Smooth muscle cell (in vitro differentiated cells): ENCODE measurements around the gene PGAM5. TPM values are rescaled to one million over a fixed set of nuclear protein-coding genes. Genes with fewer than 3 reads are reported as not detected.

Source experiments
- DNase-seq: peaks from one replicate; lab custom pipeline; 2025; ENCODE audit not compliant: unreplicated experiment; lab: John Stamatoyannopoulos, UW
- H2AFZ ChIP-seq: fragments of 200-600 bp; sonication (generic); 2 replicates; pipeline ENCODE4 v1.6.0; 2016; ENCODE audit warnings: antibody characterized with exemption, low read depth, mild to moderate bottlenecking
- H3F3A ChIP-seq: fragments of 200-600 bp; sonication (generic); 2 replicates; pipeline ENCODE4 v1.6.0; 2017; ENCODE audit warnings: antibody characterized with exemption, low read depth
- H3K27ac ChIP-seq: fragments of 200-600 bp; sonication (generic); 2 replicates; pipeline ENCODE4 v1.5.1; 2016; ENCODE audit warnings: low read depth, mild to moderate bottlenecking
- H3K27me3 ChIP-seq: fragments of 200-600 bp; sonication (generic); 2 replicates; pipeline ENCODE4 v1.6.1; 2016; ENCODE audit warnings: low read depth, mild to moderate bottlenecking
- H3K36me3 ChIP-seq: fragments of 200-600 bp; sonication (generic); 2 replicates; pipeline ENCODE4 v1.5.1; 2016; ENCODE audit warnings: low read depth
- H3K4me1 ChIP-seq: fragments of 200-600 bp; sonication (generic); 2 replicates; pipeline ENCODE4 v1.5.1; 2016; ENCODE audit warnings: low read depth
- H3K4me2 ChIP-seq: fragments of 200-600 bp; sonication (generic); 2 replicates; pipeline ENCODE4 v1.6.0; 2016; ENCODE audit warnings: mild to moderate bottlenecking
- H3K4me3 ChIP-seq: fragments of 200-600 bp; sonication (generic); 2 replicates; pipeline ENCODE4 v1.5.1; 2016; ENCODE audit warnings: mild to moderate bottlenecking
- H3K79me2 ChIP-seq: fragments of 200-600 bp; sonication (generic); 2 replicates; pipeline ENCODE4 v1.6.0; 2016; ENCODE audit warnings: low read depth, mild to moderate bottlenecking
- H3K9ac ChIP-seq: fragments of 200-600 bp; sonication (generic); 2 replicates; pipeline ENCODE4 v1.6.0; 2016; ENCODE audit warnings: low read depth
- H3K9me3 ChIP-seq: fragments of 200-600 bp; sonication (generic); replicated peaks from 2 replicates; pipeline ENCODE4 v1.5.1; 2016; ENCODE audit warnings: low read depth
- H4K20me1 ChIP-seq: fragments of 200-600 bp; sonication (generic); 2 replicates; pipeline ENCODE4 v1.6.0; 2016; ENCODE audit warnings: low read depth
- WGBS: methylation state at CpG from one replicate; pipeline ENCODE4 v1.1.7; 2016; ENCODE audit warnings: low lambda C conversion rate; 5-methylcytosine and 5-hydroxymethylcytosine counted together
- polyA plus RNA-seq: library from polyadenylated mRNA; unstranded; fragments of >200 nt; fragmentation: Nextera tagmentation; extraction: Ambion mirVana; gene quantifications from 2 replicates; pipeline ENCODE4 v1.2.1, GENCODE V29; 2016
- total RNA-seq: library from RNA; depleted of rRNA; stranded (reverse); fragments of >200 nt; gene quantifications from 2 replicates; pipeline ENCODE4 v1.2.3, GENCODE V29; 2014
- TF ChIP-seq, protein P1 (sequence below): fragments of 200-600 bp; sonication (generic); IDR thresholded peaks from 2 replicates; pipeline ENCODE4 v1.5.1; 2017; ENCODE audit warnings: borderline replicate concordance, mild to moderate bottlenecking, antibody characterized with exemption; ENCODE audit not compliant: insufficient read depth, poor library complexity, severe bottlenecking

PGAM5 gene
- 16.4 and 16.8 TPM in 2 replicates for total RNA-seq
- 13.5 and 17.7 TPM in 2 replicates for polyA plus RNA-seq

DNA sequence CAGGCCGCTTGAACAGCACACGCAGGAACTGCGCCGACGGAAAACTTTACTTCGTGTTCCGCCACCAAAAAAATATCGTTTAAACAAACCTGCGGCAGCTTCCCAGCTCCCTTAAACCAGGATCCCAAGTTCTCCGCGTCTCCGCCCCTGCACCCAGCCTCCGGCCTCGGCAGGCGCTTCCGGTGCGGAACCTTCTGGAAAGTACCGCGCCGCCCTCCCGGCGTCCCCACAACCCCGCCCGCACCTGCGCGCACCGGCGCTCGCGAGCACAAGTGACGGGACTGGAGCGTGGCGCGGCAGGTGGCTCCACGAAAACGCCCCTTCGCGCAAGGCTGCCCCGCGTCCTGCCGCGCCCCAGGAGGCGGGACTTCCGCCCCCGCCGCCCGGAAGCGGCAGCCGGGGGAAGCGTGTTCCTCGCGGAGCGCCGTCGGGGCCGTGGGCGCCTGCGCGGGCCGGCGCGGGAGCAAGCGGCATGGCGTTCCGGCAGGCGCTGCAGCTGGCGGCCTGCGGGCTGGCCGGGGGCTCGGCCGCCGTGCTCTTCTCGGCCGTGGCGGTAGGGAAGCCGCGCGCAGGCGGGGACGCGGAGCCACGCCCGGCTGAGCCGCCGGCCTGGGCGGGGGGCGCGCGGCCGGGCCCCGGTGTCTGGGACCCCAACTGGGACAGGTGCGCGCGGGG is at the start of gene PGAM5:
Gene PGAM5, plus strand, starts transcription at position 438 of the 675 bp plus-strand sequence. Its CDS starts 35 bp downstream, at position 473.
- H3K9ac ChIP-seq: peak within 1 kb of the TSS; percentile 80
- peak within 1 kb of the TSS; percentile 98 for H3K4me3 ChIP-seq
- H3K27ac ChIP-seq: peak within 1 kb of the TSS; percentile 53
- H3K36me3 ChIP-seq: no peaks in the 10 kb centered on the region
- peaks cover 27% of the 10 kb centered on the region for H4K20me1 ChIP-seq
- DNase-seq: peak; percentile 32
- no peaks in the 10 kb centered on the region for H3F3A ChIP-seq
- peak within 1 kb of the TSS; percentile 94 for H3K4me2 ChIP-seq
- peak within 1 kb of the TSS; percentile 73 for H2AFZ ChIP-seq
- WGBS: 1% methylated on average over 86 of the region's 94 CpGs
- H3K4me1 ChIP-seq: peaks cover 16% of the 10 kb centered on the region
- H3K79me2 ChIP-seq: peaks cover 37% of the 10 kb centered on the region
- H3K9me3 ChIP-seq: no peaks in the 10 kb centered on the region
- H3K27me3 ChIP-seq: no peaks in the 10 kb centered on the region
- TF ChIP-seq, protein P1, sequence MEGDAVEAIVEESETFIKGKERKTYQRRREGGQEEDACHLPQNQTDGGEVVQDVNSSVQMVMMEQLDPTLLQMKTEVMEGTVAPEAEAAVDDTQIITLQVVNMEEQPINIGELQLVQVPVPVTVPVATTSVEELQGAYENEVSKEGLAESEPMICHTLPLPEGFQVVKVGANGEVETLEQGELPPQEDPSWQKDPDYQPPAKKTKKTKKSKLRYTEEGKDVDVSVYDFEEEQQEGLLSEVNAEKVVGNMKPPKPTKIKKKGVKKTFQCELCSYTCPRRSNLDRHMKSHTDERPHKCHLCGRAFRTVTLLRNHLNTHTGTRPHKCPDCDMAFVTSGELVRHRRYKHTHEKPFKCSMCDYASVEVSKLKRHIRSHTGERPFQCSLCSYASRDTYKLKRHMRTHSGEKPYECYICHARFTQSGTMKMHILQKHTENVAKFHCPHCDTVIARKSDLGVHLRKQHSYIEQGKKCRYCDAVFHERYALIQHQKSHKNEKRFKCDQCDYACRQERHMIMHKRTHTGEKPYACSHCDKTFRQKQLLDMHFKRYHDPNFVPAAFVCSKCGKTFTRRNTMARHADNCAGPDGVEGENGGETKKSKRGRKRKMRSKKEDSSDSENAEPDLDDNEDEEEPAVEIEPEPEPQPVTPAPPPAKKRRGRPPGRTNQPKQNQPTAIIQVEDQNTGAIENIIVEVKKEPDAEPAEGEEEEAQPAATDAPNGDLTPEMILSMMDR: no peak

DNA sequence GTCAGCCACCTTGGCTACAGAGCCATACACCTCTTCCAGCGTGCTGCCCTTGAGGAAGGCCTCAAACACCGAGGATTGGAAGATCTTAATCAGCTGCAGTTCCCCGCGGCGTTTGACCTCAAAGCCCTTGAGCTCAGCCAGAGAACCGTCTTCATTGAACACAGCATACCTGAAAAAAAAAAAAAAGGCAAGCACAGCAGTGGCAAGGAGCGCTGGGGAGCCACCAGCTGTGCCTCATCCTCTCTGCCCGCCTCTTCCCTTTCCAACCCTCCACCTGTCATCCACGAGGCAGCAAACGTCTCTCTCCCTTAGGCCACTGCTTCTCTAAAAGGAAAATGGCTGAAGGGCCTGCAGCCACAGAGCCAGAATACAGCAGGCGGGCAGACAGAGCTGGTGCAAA is 49.6 kb upstream of the PGAM5 start:
- Histone ChIP-seq H3K4me3 (no peak overlapping the region), H4K20me1 (no peaks in the 10 kb centered on the region), H3K36me3 (no peaks in the 10 kb centered on the region), H3K27ac (no peak overlapping the region), H3F3A (no peaks in the 10 kb centered on the region), H3K4me2 (no peak overlapping the region), H3K9me3 (no peaks in the 10 kb centered on the region), H2AFZ (no peak overlapping the region), H3K4me1 (no peaks in the 10 kb centered on the region), H3K9ac (no peak overlapping the region), H3K79me2 (no peaks in the 10 kb centered on the region), H3K27me3 (no peaks in the 10 kb centered on the region)
- TF ChIP-seq, protein P1: no peak
- no peak for DNase-seq
- WGBS: 96% methylated on average over 11 of the region's 11 CpGs

DNA sequence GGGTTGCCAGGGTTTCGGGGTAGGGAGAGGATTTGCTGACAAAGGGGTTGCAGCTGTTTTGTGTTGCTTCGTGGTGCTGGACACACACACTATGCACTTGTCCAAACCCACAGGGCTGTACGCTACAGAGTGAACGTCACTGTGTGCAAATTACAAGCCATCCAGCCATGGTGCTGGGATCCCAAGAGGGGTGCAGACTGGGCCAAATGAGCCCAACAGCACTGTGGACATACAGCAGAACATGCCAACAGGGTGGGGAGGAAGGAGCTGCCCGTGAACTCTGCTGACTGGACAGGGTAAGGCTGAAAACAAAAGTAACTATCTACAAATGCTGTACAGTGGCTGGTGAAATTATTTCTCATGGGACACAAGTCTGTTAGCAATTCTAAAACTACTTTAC is 48.7 kb upstream of the PGAM5 start:
- Histone ChIP-seq H3K4me1 (no peaks in the 10 kb centered on the region), H3K36me3 (no peaks in the 10 kb centered on the region), H2AFZ (no peak overlapping the region), H4K20me1 (no peaks in the 10 kb centered on the region), H3K9me3 (no peaks in the 10 kb centered on the region), H3F3A (no peaks in the 10 kb centered on the region), H3K9ac (no peak overlapping the region), H3K4me2 (no peak overlapping the region), H3K27ac (no peak overlapping the region), H3K27me3 (no peaks in the 10 kb centered on the region), H3K79me2 (no peaks in the 10 kb centered on the region), H3K4me3 (no peak overlapping the region)
- TF ChIP-seq, protein P1: no peak
- no peak for DNase-seq
- 90% methylated on average over 5 of the region's 5 CpGs for WGBS
